ENCODE results near the gene PHACTR3.

Gene PHACTR3

GRCh38 chr20:59676126-59676850 is 71.9 kb downstream of the PHACTR3 start:
- DNase-seq, result no peak

DNA sequence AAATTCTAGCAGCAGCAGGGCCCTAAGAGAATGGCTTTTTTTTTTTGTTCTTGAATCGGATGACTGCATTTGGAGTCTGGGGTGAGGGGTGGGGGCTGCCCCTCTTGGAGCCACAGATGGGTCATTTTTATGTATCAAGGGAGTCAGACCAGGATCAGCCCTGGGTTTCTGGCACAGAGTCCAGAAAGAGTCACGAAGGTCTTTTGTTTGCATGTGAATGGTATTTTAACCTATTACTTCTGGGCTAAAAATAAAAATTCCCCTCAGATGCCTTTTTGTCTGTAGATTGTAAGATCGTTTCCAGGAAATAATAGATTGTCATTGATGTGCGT is 72.5 kb downstream of the PHACTR3 start:
- no peak for DNase-seq

DNA sequence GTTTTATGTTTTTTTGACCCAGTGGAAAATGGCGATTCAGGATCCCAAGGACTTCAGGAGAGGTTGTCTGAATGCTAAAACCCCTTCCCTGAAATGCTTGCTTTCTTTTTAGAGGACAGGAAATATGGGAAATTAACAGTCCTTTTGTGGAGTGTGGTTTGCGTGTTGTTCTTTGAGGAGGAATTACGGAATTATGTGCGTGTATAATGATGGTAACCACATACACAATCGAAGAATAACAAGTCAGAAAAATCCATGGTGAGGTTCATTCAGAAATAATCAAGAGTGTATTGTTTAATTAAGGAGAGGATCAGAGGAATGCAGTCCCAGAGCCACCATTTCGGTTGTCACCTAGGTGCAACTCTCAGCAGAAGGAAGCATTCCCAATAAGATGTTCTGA is 73.2 kb downstream of the PHACTR3 start:
- no peak for DNase-seq

DNA sequence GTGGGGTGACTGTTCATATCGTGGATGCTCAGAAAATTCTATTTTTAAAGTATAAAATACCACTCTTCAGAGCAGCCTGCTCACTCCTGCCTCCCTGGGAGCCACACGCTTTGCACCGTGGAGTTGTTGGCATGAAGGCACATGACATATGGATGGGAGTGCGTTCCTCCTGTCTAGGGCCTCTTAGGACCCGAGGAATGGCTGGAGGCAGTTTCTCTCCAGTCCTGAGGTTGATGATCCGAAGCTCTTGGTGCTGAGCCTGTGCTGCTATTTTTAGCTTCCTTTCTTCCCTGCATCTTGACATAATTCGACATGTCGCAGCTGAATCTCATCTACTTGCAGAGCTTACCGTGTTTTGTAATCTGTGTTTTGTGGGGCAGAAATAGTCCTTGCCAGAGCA is 73.9 kb downstream of the PHACTR3 start:
- DNase-seq, result no peak

GRCh38 chr20:59678951-59679350 is 74.6 kb downstream of the PHACTR3 start:
- DNase-seq, result no peak

DNA sequence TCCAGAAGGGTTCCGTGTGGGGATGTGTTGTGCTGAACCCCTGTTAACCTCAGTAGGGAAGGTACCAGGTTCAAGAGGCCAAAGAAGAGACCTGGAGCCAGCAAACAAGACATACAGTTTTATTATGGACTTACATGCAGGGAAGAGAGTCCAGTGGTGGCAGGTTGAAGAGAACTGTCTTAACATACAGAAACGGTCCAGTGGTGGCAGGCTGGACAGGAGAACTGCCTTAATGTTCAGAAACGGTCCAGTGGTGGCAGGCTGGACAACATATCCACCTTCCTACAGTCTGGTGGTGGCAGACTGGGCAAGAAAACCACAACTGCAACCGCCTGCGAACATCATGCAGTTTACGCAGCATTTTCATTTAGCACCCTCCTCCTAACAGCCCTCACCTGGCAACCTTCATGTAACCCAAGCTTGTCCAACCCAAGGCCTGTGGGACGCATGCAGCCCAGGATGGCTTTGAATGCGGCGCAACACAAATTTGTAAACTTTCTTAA is 75.9 kb downstream of the PHACTR3 start:
- DNase-seq, result no peak

DNA sequence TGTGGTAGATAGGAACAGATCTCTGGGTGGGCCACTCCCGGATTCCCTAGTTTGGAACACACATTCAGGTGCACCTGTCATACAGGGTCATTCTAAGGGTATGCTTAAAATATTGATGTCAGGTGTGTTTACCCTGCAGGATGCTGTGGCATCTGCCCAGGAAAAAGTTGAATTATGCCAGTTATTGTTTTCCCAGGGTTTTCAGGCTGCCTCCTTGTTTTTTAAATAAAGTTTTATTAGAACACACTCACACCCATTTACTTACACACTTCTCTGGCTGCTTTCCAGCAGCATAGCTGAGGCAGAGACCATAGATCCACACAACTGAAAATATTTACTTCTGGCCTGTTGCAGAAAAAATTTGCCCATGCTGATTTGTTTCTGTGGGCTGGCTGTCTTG is 76.5 kb downstream of the PHACTR3 start:
- no peak for DNase-seq

- DNase-seq, result no peak
Observed at GRCh38 chr20:59682603-59683002, 78.3 kb downstream of the PHACTR3 start.

DNA sequence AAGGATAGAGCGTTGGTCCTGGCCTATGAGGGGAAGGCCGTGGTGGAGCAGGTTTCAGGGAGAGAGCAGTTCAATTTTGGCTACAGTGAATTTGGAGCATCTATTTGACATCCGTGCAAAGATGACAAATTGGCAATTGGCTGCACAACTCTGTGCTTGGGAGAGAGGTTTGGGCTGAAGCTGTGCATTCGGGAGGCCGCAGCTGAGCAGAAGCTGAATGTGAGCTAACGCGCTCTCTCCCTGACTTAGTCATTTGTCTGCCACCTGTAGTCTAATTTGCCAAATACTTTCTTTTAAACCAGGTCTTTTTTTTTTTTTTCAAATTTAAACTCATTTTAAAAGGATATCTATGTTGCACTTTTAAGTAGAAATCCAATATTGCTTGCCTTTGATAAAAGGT is 78.8 kb downstream of the PHACTR3 start:
- no peak for DNase-seq

- DNase-seq, result no peak
Observed at GRCh38 chr20:59684685-59685242, 80.4 kb downstream of the PHACTR3 start.

DNA sequence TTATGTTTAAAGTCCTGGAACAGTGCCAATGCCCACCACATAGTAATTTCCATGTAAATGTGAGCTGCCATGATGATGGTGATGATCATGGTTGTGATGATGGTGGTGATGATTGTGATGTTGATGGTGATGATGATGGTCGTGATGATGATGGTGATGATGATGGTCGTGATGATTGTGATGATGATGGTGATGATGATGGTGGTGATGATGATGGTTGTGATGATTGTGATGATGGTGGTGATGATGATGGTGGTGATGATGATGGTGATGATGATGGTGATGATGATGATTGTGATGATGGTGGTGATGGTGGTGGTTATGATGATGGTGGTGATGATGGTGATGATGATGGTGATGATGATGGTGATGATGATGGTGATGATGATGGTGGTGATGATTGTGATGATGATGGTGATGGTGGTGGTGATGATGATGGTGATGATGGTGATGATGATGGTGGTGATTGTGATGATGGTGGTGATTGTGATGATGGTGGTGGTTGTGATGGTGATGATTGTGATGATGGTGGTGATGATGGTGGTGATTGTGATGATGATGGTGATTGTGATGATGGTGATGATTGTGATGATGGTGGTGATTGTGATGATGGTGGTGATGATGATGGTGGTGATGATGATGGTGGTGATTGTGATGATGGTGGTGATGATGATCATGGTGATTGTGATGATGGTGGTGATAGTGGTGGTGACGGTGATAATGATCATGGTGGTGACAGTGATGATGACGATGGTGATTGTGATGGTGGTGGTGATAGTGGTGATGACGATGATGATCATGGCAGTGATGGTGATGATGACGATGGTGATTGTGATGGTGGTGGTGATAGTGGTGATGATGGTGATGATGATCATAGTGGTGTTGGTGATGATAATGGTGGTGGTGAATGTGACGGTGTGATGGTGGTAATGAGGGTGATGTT is 82.3 kb downstream of the PHACTR3 start:
- no peak for DNase-seq

DNA sequence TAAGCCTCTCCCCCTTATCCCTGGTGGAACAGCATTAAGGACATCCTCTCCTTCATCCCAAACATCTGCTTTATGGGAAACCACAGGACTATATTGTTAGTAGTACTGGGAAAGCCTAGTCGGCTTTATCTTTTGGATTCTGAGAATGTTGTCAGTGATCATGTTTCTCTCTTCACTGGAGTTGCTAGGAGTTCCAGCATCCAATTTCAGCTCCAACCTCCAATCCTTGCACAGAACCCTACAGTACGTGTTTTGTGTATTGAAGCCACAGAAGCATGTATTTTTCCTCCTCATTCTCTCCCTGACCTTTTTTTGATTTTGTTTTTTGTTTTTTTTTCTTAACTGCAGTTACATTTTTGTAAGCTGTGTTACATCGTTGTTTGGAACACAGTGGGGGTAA is 84.0 kb downstream of the PHACTR3 start:
- no peak for DNase-seq

GRCh38 chr20:59688999-59689398 is 84.7 kb downstream of the PHACTR3 start:
- no peak for DNase-seq

- DNase-seq, result no peak
Observed at GRCh38 chr20:59690101-59690500, 85.8 kb downstream of the PHACTR3 start.

DNA sequence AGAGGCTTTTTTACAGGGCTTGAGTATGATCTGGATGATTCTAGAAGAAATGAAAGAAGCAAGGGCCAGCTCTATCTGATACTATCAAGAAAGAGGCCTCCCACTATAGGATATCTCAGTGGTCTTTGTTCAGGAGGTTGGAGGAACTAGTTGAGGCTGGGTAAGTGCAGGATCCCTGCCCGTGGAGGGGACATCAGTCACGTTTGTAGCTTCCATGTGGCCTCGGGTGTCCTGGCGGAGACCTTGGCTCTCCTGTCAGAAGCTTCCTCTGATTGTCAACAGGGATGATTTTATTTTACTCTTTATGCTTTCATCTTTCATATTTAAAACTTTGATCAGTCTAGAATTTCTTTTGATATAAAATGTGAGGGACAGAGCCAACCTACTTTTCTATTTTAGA is 86.6 kb downstream of the PHACTR3 start:
- DNase-seq, result no peak

GRCh38 chr20:59692139-59692538 is 87.8 kb downstream of the PHACTR3 start:
- DNase-seq, result no peak

- no peak for DNase-seq
Observed at GRCh38 chr20:59693587-59693986, 89.2 kb downstream of the PHACTR3 start.

- DNase-seq, result no peak
Observed at GRCh38 chr20:59696476-59696875, 92.1 kb downstream of the PHACTR3 start.

DNA sequence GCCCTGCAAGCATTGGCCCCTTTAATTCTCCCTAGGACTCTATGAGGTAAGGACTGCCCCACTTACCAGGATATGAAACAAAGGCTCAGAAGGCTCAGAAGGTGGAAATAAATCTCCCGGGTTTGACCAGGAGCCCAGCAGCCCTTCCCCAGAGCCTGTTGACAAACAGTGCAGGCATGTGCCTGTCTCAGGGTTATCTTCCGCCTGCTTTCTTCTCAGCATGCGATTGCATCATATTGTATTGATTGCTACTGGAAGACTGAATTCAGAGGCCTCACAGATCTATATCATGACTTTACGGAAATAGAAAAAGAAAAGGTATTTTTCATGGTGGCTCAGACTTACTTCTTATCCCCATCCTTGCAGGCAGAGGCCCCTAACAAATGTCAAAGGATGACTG is 92.7 kb downstream of the PHACTR3 start:
- DNase-seq, result no peak

GRCh38 chr20:59698598-59698997 is 94.3 kb downstream of the PHACTR3 start:
- DNase-seq, result no peak

DNA sequence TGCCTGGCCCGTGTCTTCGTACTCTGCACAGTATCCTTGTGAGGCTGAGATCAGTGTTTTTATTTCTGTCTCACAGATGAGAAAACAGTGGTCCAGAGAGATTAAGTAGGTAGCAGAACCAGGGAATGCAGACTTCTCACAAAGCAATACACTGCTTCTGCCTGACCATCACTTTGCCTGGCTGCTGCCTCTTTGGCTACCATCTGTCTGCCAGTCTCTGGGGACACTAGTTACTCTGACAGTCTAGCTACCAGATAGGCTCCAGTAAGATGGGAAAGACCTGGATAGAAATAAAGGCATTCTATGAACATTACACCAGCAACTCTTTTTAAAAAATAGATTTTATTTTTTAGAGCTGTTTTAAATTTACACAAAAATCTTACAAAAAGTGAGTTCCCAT is 96.9 kb downstream of the PHACTR3 start:
- DNase-seq, result no peak

- DNase-seq, result no peak
Observed at GRCh38 chr20:59703046-59703445, 98.7 kb downstream of the PHACTR3 start.

DNA sequence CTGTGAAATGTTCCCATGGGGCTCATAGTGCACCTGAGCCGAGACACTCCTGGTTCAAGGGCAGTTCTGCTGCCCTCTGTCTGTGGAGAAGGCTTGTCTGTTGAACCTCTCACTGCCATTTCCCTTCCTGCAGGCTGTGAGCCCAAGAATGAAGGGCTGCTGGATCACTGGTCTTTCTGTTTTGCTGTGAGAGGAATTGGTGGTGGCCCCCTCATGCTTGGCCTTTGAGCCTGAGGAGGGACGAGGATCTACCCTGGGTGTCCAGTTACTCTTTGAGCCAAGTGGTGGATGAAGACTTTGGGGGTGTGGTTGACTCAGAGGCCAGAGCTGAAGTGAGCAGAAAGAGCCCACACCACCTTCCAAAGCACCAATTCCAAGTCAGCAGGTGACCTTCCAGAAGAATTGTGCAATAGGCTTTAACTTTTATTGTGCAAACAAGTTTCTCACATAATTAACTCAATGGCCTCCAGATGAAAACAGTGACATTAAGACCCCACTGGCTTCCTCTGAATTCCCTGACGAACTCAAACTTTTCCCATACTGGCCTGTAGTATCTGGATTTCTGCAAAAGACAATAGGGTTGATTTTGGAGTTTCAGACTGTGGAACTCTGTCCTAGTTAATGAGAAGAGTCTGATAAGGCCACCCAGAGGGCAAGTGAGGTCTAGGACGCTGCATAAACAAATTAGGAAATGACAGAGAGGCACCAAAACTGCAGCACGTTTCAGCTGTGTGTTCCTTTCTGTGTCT is 101.5 kb downstream of the PHACTR3 start:
- DNase-seq, result no peak

All from NCI-H2029 treated with DMSO at 0.1 percent for 48 hours (cell line).